IMR-90 (cell line): ENCODE measurements around the gene MGAT1. TPM values are rescaled to one million over a fixed set of nuclear protein-coding genes. Genes with fewer than 3 reads are reported as not detected.
A peak's percentile ranks its signal among the peaks of the same experiment; 100 is the strongest.

Experiments
- ATAC-seq: fragments of 200-7000 bp; cut with Tn5 transposase; 2 replicates; pipeline ENCODE4 v1.9.1; 2020; ENCODE audit warnings: low read depth, mild to moderate bottlenecking, moderate library complexity
- BruUV-seq: library from RNA; stranded (reverse); fragments of 400-500 nt; replicated peaks from 2 replicates; lab custom pipeline; 2021; lab: Mats Ljungman, UMichigan
- CTCF ChIA-PET: fragments of 300-600 bp; formaldehyde crosslinking; extraction: SDS; loops from one replicate; lab custom pipeline; 2021; ENCODE audit warnings: antibody characterized with exemption; lab: Yijun Ruan, JAX
- POLR2A ChIA-PET: fragments of 300-600 bp; sonication (Branson Sonifier 250); formaldehyde crosslinking; loops from one replicate; lab custom pipeline; 2022; ENCODE audit warnings: antibody characterized with exemption; ENCODE audit not compliant: unreplicated experiment; lab: Charles Lee
- DNase-seq: peaks from one replicate; pipeline ENCODE4 v3.0.0; 2013
- H2AFZ ChIP-seq: replicated peaks from 2 replicates; pipeline ENCODE3; 2013; ENCODE audit warnings: low read length, mild to moderate bottlenecking; ENCODE audit not compliant: poor library complexity
- H2AK5ac ChIP-seq: 2 replicates; pipeline ENCODE4 v1.6.1; 2013; ENCODE audit warnings: low read depth, low read length, inconsistent platforms
- H2AK9ac ChIP-seq: replicated peaks from 2 replicates; pipeline ENCODE3; 2013; ENCODE audit warnings: mild to moderate bottlenecking, low read depth, low read length, moderate library complexity; ENCODE audit not compliant: poor library complexity
- H2BK120ac ChIP-seq: 2 replicates; pipeline ENCODE4 v1.6.1; 2013; ENCODE audit warnings: low read depth, low read length, inconsistent platforms
- H2BK15ac ChIP-seq: 3 replicates; pipeline ENCODE4 v1.6.1; 2013; ENCODE audit warnings: low read depth, low read length, inconsistent platforms
- H2BK20ac ChIP-seq: 2 replicates; pipeline ENCODE4 v1.6.1; 2013; ENCODE audit warnings: low read depth, mild to moderate bottlenecking, inconsistent platforms, low read length, moderate library complexity
- H2BK5ac ChIP-seq: 2 replicates; pipeline ENCODE4 v1.6.1; 2013; ENCODE audit warnings: mild to moderate bottlenecking, low read depth, low read length, inconsistent platforms; ENCODE audit not compliant: poor library complexity, severe bottlenecking
- H3K14ac ChIP-seq: replicated peaks from 2 replicates; pipeline ENCODE4 v1.6.1; 2013; ENCODE audit warnings: low read depth, low read length, inconsistent platforms
- H3K18ac ChIP-seq: 2 replicates; pipeline ENCODE4 v1.6.1; 2013; ENCODE audit warnings: low read depth, low read length, control low read depth
- H3K23ac ChIP-seq: 2 replicates; pipeline ENCODE4 v1.6.1; 2013; ENCODE audit warnings: low read depth, low read length, inconsistent platforms
- H3K27ac ChIP-seq: 2 replicates; pipeline ENCODE4 v1.5.1; 2013; ENCODE audit warnings: mild to moderate bottlenecking, control low read depth, low read length; ENCODE audit not compliant: insufficient read depth
- H3K27me3 ChIP-seq: 2 replicates; pipeline ENCODE4 v1.6.1; 2013; ENCODE audit warnings: low read length; ENCODE audit not compliant: control insufficient read depth, insufficient read depth
- H3K36me3 ChIP-seq: 2 replicates; pipeline ENCODE4 v1.6.1; 2013; ENCODE audit warnings: low read length, mixed read lengths; ENCODE audit not compliant: control insufficient read depth, insufficient read depth
- H3K4ac ChIP-seq: 2 replicates; pipeline ENCODE4 v1.6.1; 2013; ENCODE audit warnings: low read depth, low read length, inconsistent platforms
- H3K4me1 ChIP-seq: 2 replicates; pipeline ENCODE4 v1.6.1; 2013; ENCODE audit warnings: low read length, mixed read lengths; ENCODE audit not compliant: control insufficient read depth, insufficient read depth
- H3K4me2 ChIP-seq: 2 replicates; pipeline ENCODE4 v1.6.1; 2013; ENCODE audit warnings: low read depth, mild to moderate bottlenecking, control low read depth, low read length, moderate library complexity
- H3K4me3 ChIP-seq: 2 replicates; pipeline ENCODE4 v1.5.1; 2013; ENCODE audit warnings: low read depth, mild to moderate bottlenecking, control low read depth, low read length, moderate library complexity; ENCODE audit not compliant: insufficient read depth
- H3K56ac ChIP-seq: 2 replicates; pipeline ENCODE4 v1.6.1; 2013; ENCODE audit warnings: low read length, inconsistent platforms; ENCODE audit not compliant: insufficient read depth; ENCODE audit errors: extremely low read depth
- H3K79me1 ChIP-seq, 2 experiments: 2 replicates each; pipeline ENCODE4 v1.6.1; 2013; ENCODE audit warnings: low read length in 2 of 2, inconsistent platforms in 1 of 2, low read depth in 1 of 2
- H3K9ac ChIP-seq: 2 replicates; pipeline ENCODE4 v1.6.1; 2013; ENCODE audit warnings: low read depth, low read length, control low read depth
- H3K9me1 ChIP-seq: 2 replicates; pipeline ENCODE4 v1.6.1; 2013; ENCODE audit warnings: low read length, inconsistent platforms; ENCODE audit not compliant: insufficient read depth
- H3K9me3 ChIP-seq: 2 replicates; pipeline ENCODE4 v1.6.1; 2013; ENCODE audit warnings: low read length; ENCODE audit not compliant: control insufficient read depth, insufficient read depth
- H4K20me1 ChIP-seq: 2 replicates; pipeline ENCODE4 v1.6.1; 2013; ENCODE audit warnings: low read length, inconsistent platforms; ENCODE audit not compliant: insufficient read depth
- H4K5ac ChIP-seq: 2 replicates; pipeline ENCODE4 v1.6.1; 2013; ENCODE audit warnings: mild to moderate bottlenecking, low read depth, low read length, control low read depth
- H4K8ac ChIP-seq, 2 experiments: 2 replicates each; pipeline ENCODE4 v1.6.1; 2013; ENCODE audit warnings: low read depth in 2 of 2, low read length in 2 of 2, control low read depth in 1 of 2, inconsistent platforms in 1 of 2
- H4K91ac ChIP-seq: 2 replicates; pipeline ENCODE4 v1.6.1; 2013; ENCODE audit warnings: low read depth, low read length, inconsistent platforms; ENCODE audit not compliant: insufficient read depth
- CHD1 ChIP-seq: IDR thresholded peaks from 2 replicates; pipeline ENCODE4 v1.6.1; 2012; ENCODE audit warnings: low read depth, low read length, improper control_type of control experiment
- ELK1 ChIP-seq: fragments of 150-350 bp; IDR thresholded peaks from 2 replicates; pipeline ENCODE4 v1.6.1; 2016; ENCODE audit warnings: low read depth, mild to moderate bottlenecking, low read length, moderate library complexity, borderline replicate concordance
- RAD21 ChIP-seq: IDR thresholded peaks from 2 replicates; pipeline ENCODE4 v1.6.1; 2012; ENCODE audit warnings: low read length, improper control_type of control experiment
- SMC3 ChIP-seq: fragments of 150-350 bp; IDR thresholded peaks from 2 replicates; pipeline ENCODE4 v1.6.1; 2016; ENCODE audit warnings: low read depth, mild to moderate bottlenecking, antibody characterized with exemption, low read length, moderate library complexity
- USF2 ChIP-seq: fragments of 150-350 bp; IDR thresholded peaks from 2 replicates; pipeline ENCODE4 v1.6.1; 2017; ENCODE audit warnings: mild to moderate bottlenecking, antibody characterized with exemption, low read length, low read depth
- WGBS, 2 experiments: methylation state at CpG; one replicate each; pipeline versions ENCODE4 v1.1.5 to v1.1.7; 2013; ENCODE audit warnings: missing lambda C conversion rate in 2 of 2; ENCODE audit not compliant: insufficient read length in 1 of 2; ENCODE audit errors: extremely low coverage in 2 of 2; 5-methylcytosine and 5-hydroxymethylcytosine counted together
- dilution Hi-C: fragments of 300-500 bp; cut with HindIII; formaldehyde crosslinking; loops from one replicate; pipeline ENCODE4 v1.14.3; 2018; ENCODE audit warnings: low sequenced_read_pairs; ENCODE audit not compliant: unreplicated experiment
- in situ Hi-C: fragments of 300-500 bp; cut with MboI; formaldehyde crosslinking; loops from 3 replicates; pipeline ENCODE4 v1.14.3; 2019; ENCODE audit warnings: low sequenced_read_pairs, inconsistent platforms, mixed read lengths
- intact Hi-C: fragments of 100-400 bp; cut with micrococcal nuclease; formaldehyde crosslinking; loops from 2 replicates; pipeline ENCODE4 v1.10.0; 2022
- polyA plus RNA-seq, 3 experiments: library from polyadenylated mRNA; depleted of rRNA; stranded (reverse); fragments of >200 nt; gene quantifications; 2 replicates each; pipeline ENCODE4 v1.2.3, GENCODE V29; 2012; ENCODE audit warnings: low replicate concordance in 1 of 3
- total RNA-seq: library from RNA; depleted of rRNA; stranded (reverse); fragments of >200 nt; gene quantifications from 2 replicates; pipeline ENCODE4 v1.2.3, GENCODE V29; 2012
- TF ChIP-seq, protein P1 (sequence below): conservative IDR thresholded peaks from 2 replicates; pipeline ENCODE4 v1.5.1; 2012; ENCODE audit warnings: mild to moderate bottlenecking, low read depth, low read length, improper control_type of control experiment

MGAT1 gene
- total and polyA plus RNA-seq, 2 of the 4 experiments (the other 2 are of a cell fraction): 56.3 to 141 TPM

DNA sequence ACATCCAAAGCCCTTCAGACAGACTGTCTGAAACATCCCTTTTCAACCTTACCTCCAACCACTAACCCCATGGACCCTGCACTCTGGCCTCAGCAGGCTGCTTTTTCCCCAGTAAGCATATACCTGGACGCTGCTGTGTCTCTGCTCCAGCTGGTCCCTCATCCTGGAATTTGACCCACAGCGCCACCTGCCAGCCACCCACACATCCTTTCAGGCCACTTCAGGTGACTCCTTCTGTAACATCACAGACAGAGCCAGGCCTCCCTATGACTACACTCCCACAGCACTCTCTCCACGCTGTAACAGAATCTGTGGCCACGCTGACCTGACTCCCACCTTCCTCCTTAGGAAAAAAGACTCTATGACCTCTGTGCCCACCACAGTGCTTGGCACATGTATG lies 3.4 kb downstream of the MGAT1 start:
- Histone ChIP-seq H2AK5ac (peak overlapping the region; percentile 71), H3K9ac (no peak overlapping the region), H3K27me3 (no peaks in the 10 kb centered on the region), H3K4ac (peak overlapping the region; percentile 75), H3K4me1 (peaks cover 35% of the 10 kb centered on the region), H3K23ac (peak overlapping the region; percentile 39), H3K18ac (peak overlapping the region; percentile 3; the same call in 1 of the 2 replicates), H3K9me1 (peaks cover 42% of the 10 kb centered on the region), H3K4me3 (no peak overlapping the region), H2AK9ac (peak overlapping the region; percentile 20), H4K91ac (peak overlapping the region; percentile 45), H3K14ac (peak overlapping the region; percentile 69; the same call in 1 of the 2 replicates), H3K9me3 (no peaks in the 10 kb centered on the region), H2BK20ac (peak overlapping the region; percentile 58; the same call in 1 of the 2 replicates), H3K79me1 (peaks cover 7 to 60% of the 10 kb centered on the region in 2 experiments), H2BK5ac (peak overlapping the region; percentile 59), H2AFZ (no peak overlapping the region), H3K4me2 (peak overlapping the region; percentile 67), H4K20me1 (peaks cover 77% of the 10 kb centered on the region), H4K5ac (no peak overlapping the region), H4K8ac (peak overlapping the region in 1 of 2 experiments; percentile 23; a peak in 2 of 4 replicates), H3K27ac (peak overlapping the region; percentile 40), H2BK120ac (peak overlapping the region; percentile 68), H2BK15ac (0 out of 3 replicates have a peak overlapping the region, but pooled peaks have one; percentile 29), H3K56ac (no peak overlapping the region), H3K36me3 (peaks cover 18% of the 10 kb centered on the region)
- no peak for ATAC-seq
- WGBS, 2 experiments: 29% methylated on average over 1 of the region's 4 CpGs; no CpG with 5 or more reads in 1 of the 2 experiments
- TF ChIP-seq SMC3 (no peak), CHD1 (no peak), USF2 (no peak), RAD21 (no peak), ELK1 (no peak)
- TF ChIP-seq, protein P1, sequence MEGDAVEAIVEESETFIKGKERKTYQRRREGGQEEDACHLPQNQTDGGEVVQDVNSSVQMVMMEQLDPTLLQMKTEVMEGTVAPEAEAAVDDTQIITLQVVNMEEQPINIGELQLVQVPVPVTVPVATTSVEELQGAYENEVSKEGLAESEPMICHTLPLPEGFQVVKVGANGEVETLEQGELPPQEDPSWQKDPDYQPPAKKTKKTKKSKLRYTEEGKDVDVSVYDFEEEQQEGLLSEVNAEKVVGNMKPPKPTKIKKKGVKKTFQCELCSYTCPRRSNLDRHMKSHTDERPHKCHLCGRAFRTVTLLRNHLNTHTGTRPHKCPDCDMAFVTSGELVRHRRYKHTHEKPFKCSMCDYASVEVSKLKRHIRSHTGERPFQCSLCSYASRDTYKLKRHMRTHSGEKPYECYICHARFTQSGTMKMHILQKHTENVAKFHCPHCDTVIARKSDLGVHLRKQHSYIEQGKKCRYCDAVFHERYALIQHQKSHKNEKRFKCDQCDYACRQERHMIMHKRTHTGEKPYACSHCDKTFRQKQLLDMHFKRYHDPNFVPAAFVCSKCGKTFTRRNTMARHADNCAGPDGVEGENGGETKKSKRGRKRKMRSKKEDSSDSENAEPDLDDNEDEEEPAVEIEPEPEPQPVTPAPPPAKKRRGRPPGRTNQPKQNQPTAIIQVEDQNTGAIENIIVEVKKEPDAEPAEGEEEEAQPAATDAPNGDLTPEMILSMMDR: peak; percentile 13; the same call in 1 of the 2 replicates
- ChIA-PET POLR2A (no interaction called here), CTCF (interaction anchor here (0.9 to 1.4 kb wide), 2 partner anchors 15 to 180 kb away, joined by 3 to 5 read pairs; no protein-coding TSS in a partner anchor)
- intact Hi-C loops (no loop called here), dilution Hi-C loops (no loop called here), in situ Hi-C loops (no loop called here)
- no peak for DNase-seq
- BruUV-seq: no TSS peak
